NCI-H460 (cell line): Measurements from ENCODE around the gene SSTR1. TPM values are rescaled to one million over a fixed set of nuclear protein-coding genes. Genes with fewer than 3 reads are reported as not detected.
"Not testable (repeated sequence)": the region's sequence is repeated elsewhere in the genome, so short reads cannot be mapped to it uniquely, and the experiment has no call there.

Experiments used
- DNase-seq: peaks from one replicate; pipeline ENCODE4 v3.0.0-alpha.2; 2016; ENCODE audit warnings: low read depth; ENCODE audit errors: extremely low read depth
- polyA plus RNA-seq: library from polyadenylated mRNA; depleted of rRNA; stranded (reverse); fragments of >200 nt; gene quantifications from 2 replicates; pipeline ENCODE4 v1.2.3, GENCODE V29; 2014; cell fraction: nucleus; rRNA removed
- total RNA-seq: library from RNA; depleted of rRNA; stranded (reverse); fragments of >200 nt; shearing (Covaris generic); gene quantifications from 2 replicates; pipeline ENCODE4 v1.2.3, GENCODE V29; 2014; rRNA removed

Gene SSTR1
- not detected in 2 replicates for total RNA-seq
- polyA plus RNA-seq, result not detected in 2 replicates

GRCh38 chr14:38207736-38208617 lies at the start of gene SSTR1:
SSTR1 (plus strand) TSS chr14:38207904; CDS start chr14:38209390, 1,486 bp downstream.
- no peak for DNase-seq

GRCh38 chr14:38158468-38158867 lies 49.2 kb upstream of the SSTR1 start:
- DNase-seq, result no peak

GRCh38 chr14:38168416-38168815 lies 39.3 kb upstream of the SSTR1 start:
- DNase-seq, result no peak

DNA sequence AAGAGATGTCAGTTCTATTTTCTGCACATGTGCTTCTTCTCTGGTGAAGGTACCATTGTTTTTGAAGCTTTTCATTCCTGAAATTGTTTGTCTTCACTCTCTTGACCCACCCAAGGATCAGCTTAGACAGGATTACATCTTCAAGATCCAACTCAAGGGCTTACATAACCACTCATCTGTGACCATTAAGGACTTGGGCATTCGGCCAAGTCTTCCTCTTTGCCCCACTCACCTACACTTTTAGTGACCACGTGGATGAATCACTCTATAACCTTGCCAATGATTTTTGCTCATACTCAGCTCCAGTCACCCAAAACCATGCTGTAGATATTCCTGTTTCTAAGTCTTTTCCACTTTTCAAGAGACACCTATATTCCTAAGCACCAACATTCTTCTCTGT lies 36.5 kb upstream of the SSTR1 start:
- DNase-seq, result no peak

GRCh38 chr14:38174711-38175110 lies 33.0 kb upstream of the SSTR1 start:
- no peak for DNase-seq

DNA sequence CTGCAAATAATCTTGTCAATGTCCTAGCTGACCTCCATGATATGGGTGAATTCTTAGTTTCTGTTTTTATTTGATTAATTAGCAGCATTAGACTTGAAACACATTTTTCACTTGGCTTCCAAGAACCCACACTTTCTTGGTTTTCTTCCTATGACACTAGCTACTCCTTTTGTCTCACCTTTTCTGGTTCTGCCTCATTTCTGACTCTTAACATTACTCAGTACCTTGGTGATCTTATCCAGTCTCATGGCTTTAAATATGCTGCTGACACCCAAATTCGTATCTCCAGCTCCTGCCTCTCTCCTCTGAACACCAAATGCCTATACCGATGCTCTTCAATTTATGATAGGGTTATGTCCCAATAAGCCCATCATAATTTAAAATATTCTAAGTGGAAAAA lies 32.0 kb upstream of the SSTR1 start:
- no peak for DNase-seq

GRCh38 chr14:38176379-38176778 lies 31.3 kb upstream of the SSTR1 start:
- no peak for DNase-seq

- DNase-seq, result no peak
Observed at GRCh38 chr14:38184132-38184531, 23.6 kb upstream of the SSTR1 start.

DNA sequence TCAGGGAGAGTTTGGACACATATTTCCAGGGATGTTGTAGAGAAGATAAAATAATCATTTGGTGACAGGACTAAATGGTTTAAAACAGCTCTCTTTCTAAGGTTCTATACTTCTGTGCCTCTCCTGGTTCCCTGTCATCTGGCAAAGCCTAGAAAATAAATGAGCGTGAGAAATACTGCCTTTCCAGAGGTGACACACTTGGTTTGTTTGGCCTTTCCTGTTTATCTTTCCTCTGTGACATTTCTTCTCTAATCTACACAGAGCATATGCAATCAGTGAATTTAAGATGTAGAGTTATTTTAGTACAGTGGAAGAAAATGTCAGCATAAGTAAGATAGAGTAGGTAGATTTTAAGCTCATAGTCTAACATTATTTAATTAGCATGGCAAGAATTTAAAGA lies 22.0 kb upstream of the SSTR1 start:
- no peak for DNase-seq

- DNase-seq, result no peak
Observed at GRCh38 chr14:38186216-38186615, 21.5 kb upstream of the SSTR1 start.

GRCh38 chr14:38187528-38187927 lies 20.2 kb upstream of the SSTR1 start:
- DNase-seq, result no peak

DNA sequence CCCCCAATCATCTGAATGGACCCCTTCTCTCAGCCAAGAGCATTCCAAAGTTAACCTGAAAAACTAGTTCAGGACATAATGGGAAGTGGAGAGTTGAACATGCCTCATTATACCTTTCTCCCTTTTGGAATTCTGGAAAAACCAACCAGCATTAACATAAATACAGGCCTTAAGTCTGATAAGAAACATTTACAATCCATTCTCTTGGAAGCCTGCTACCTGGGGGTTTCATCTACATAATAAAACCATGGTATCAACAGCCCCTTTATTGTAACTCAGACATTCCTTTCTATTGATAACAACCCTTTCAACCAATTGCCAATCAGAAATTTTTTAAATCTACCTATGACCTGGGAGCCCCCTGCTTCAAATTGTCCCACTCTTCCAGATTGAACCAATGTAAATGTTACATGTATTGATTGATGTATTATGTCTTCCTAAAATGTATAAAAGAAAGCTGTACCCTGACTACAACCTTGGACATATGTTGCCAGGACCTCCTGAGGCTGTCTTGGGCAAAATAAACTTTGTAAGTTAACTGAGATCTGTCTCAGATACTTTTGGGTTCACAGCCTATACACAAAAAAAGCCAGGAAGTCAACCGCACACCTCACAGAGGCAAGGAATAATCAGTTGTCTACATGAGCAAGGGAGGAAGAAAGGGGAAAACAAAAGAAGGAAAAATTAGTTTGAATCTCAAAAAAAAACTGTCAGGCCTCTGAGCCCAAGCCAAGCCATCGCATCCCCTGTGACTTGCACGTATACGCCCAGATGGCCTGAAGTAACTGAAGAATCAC lies 17.6 kb upstream of the SSTR1 start:
- no peak for DNase-seq

- not testable (repeated sequence) for DNase-seq
Observed at GRCh38 chr14:38190846-38191245, 16.9 kb upstream of the SSTR1 start.

DNA sequence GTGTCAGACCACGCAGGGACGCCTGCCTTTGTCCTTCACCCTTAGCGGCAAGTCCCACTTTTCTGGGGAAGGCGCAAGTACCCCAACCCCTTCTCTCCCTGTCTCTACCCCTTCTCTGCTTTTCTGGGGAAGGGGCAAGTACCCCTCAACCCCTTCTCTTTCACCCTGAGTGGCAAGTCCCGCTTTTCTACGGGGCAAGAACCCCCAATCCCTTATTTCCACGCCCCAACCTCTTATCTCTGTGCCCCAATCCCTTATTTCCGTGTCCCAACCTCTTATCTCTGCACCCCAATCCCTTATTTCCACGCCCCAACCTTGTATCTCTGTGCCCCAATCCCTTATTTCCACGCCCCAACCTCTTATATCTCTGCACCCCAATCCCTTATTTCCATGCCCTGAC lies 16.2 kb upstream of the SSTR1 start:
- not testable (repeated sequence) for DNase-seq

GRCh38 chr14:38197001-38197783 lies 10.5 kb upstream of the SSTR1 start:
- DNase-seq, result no peak

DNA sequence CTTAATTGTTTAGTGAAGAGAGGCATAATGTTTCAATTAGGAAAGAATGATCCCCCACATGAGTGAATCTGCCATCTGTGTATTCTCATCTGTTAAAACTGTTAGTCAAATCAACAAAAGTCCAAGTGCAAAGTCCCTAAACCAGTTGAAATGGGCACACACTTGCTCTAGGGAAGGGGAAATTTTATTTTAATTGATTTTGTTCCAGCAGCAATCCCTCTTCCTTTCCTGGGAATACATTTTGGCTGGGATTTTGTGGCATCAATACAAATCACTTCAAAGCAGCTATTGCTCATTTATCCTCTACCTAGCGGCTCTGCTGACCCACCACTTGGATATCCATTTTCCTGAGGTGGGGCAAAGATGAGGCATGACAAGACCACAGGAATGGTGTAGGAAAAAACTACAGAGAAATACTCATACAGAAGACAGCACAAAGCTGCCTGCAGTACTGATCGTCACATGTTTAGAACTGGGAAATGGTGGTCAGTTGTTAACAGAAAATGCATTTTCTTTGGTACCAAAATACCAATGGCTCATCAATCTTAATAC lies 9.8 kb upstream of the SSTR1 start:
- no peak for DNase-seq

DNA sequence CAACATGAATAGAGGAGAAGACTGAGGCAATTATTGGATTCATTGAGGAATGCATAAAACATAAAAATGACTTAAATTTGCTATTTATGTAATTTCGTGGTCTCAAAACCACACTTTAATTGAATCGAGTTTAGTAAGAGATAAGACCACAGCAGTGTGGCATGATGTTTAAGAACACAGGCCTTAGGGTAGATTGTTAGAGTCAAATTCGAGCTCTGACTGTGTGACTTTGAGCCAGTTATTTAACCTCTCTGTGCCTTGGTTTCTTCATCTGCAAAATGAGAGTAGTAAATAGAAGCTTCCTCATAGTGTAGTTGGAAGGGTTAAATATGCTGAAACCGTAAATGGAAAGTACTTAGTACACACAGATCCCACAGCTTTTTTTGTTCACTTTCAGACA lies 9.3 kb upstream of the SSTR1 start:
- DNase-seq, result no peak

- DNase-seq, result no peak
Observed at GRCh38 chr14:38199076-38199475, 8.6 kb upstream of the SSTR1 start.

GRCh38 chr14:38199739-38200138 lies 8.0 kb upstream of the SSTR1 start:
- no peak for DNase-seq

DNA sequence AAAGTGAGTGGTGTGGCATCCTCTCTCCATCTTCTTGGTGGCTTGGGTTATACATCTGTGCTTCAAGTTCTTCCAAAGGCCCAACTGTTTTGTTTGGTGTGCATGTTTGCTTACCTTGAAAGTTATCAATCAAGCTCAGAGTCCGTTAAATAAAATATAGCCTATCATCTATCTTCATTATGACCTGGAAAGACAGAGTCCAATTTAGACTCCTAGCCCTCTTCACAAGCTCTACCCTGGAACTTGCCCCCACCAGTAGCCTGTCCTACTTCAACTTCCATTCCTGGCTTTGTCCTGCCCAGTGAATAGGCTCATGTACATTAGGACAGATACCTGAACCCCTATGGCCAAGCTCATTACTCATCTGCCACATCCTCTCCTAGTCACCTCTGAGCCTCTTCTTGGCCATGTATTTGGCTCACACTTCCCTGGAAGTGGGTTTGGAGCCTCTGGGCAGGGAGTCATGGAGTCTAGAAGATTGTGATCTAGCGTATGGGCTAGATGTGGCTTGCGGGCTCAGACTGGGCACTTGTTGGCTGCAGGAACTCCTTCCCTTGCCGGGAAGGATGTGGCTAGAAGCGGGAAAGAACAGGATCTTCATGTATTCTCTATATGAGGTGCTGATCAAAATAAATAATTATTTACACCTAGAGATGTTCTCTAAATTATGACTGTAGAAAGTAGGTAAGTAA lies 6.4 kb upstream of the SSTR1 start:
- DNase-seq, result no peak
